ENCODE data around the gene USP49.
"Not testable (repeated sequence)": the region's sequence is repeated elsewhere in the genome, so short reads cannot be mapped to it uniquely, and the experiment has no call there.

Gene USP49

GRCh38 chr6:41778895-41779294 lies 116.3 kb downstream of the USP49 start:
- DNase-seq: no peak

GRCh38 chr6:41777551-41778285 lies 117.5 kb downstream of the USP49 start:
- no peak for DNase-seq

GRCh38 chr6:41775293-41775882 lies 119.8 kb downstream of the USP49 start:
- DNase-seq: no peak

GRCh38 chr6:41774841-41775240 lies 120.3 kb downstream of the USP49 start:
- DNase-seq: no peak

GRCh38 chr6:41771058-41771983 lies 123.9 kb downstream of the USP49 start:
- no peak for DNase-seq

GRCh38 chr6:41770381-41771057 lies 124.7 kb downstream of the USP49 start:
- DNase-seq: no peak

GRCh38 chr6:41769376-41769775 lies 125.8 kb downstream of the USP49 start:
- DNase-seq: no peak

GRCh38 chr6:41768545-41769308 lies 126.4 kb downstream of the USP49 start:
- no peak for DNase-seq

GRCh38 chr6:41767112-41767833 lies 127.9 kb downstream of the USP49 start:
- DNase-seq: no peak

- not testable (repeated sequence) for DNase-seq
Observed at GRCh38 chr6:41766043-41766664, 129.0 kb downstream of the USP49 start.

GRCh38 chr6:41763470-41763869 lies 131.7 kb downstream of the USP49 start:
- DNase-seq: no peak

- no peak for DNase-seq
Observed at GRCh38 chr6:41759905-41760579, 135.1 kb downstream of the USP49 start.

GRCh38 chr6:41759106-41759904 lies 135.9 kb downstream of the USP49 start:
- DNase-seq: no peak

- no peak for DNase-seq
Observed at GRCh38 chr6:41758641-41759035, 136.5 kb downstream of the USP49 start.

- DNase-seq: no peak
Observed at GRCh38 chr6:41757931-41758640, 137.1 kb downstream of the USP49 start.

GRCh38 chr6:41757271-41757670 lies 137.9 kb downstream of the USP49 start:
- no peak for DNase-seq

GRCh38 chr6:41756354-41756753 lies 138.8 kb downstream of the USP49 start:
- no peak for DNase-seq

- DNase-seq: no peak
Observed at GRCh38 chr6:41755895-41756294, 139.3 kb downstream of the USP49 start.

- DNase-seq: no peak
Observed at GRCh38 chr6:41750374-41750773, 144.8 kb downstream of the USP49 start.
